Dermis microvascular lymphatic vessel endothelial cell (primary cell): ENCODE results near the gene KRT14. TPM values are rescaled to one million over a fixed set of nuclear protein-coding genes. Genes with fewer than 3 reads are reported as not detected.
"Not testable (repeated sequence)": the region's sequence is repeated elsewhere in the genome, so short reads cannot be mapped to it uniquely, and the experiment has no call there.

Source experiments
- DNase-seq, 2 donors: peaks; one replicate each; pipeline versions ENCODE4 v3.0.0 to v3.0.0-alpha.2; 2010; ENCODE audit warnings: low read depth in 2 of 2
- total RNA-seq: library from RNA; depleted of rRNA; stranded (reverse); fragments of >200 nt; gene quantifications from 2 replicates; pipeline ENCODE4 v1.2.1, GENCODE V29; 2014

KRT14 gene
- not detected in 2 replicates for total RNA-seq

- no peak for DNase-seq
Measured at GRCh38 chr17:41586863-41587495, at the start of gene KRT14. TSS of gene KRT14 (minus strand) at chr17:41586895. CDS start at chr17:41586834, 61 bp downstream.

GRCh38 chr17:41635121-41636097 is 48.7 kb upstream of the KRT14 start:
- no peak for DNase-seq

GRCh38 chr17:41634639-41635038 is 47.9 kb upstream of the KRT14 start:
- no peak for DNase-seq

DNA sequence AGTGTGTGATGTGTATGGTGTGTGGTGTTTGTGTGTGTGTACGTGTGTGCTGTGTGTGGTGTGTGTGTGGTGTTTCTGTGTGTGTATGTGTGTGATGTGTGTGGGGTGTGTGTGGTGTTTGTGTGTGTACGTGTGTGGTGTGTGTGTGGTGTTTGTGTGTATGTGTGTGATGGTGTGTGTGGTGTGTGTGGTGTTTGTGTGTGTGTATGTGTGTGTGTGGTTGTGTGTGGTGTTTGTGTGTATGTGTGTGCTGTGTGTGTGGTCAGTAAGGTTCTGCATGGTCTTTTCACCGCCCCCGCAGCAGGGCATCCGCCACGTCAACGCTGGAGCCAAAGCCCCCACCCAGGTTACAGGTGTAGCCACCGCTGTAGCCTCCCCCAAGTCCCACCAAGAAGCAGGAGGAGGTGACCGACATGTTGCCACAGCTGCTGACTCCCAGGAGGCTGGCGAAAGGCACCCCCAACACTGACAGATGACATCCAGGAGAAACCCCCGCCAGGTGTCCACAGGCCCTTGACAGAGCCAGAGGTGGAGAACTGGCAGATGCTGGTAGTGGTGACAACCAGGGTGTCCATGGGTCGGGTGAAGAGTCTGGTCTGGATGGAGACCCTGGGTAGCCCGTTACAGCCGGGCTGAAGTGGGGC is 47.0 kb upstream of the KRT14 start:
- DNase-seq: no peak

- no peak for DNase-seq
Measured at GRCh38 chr17:41632482-41633105, 45.9 kb upstream of the KRT14 start.

- no peak for DNase-seq
Measured at GRCh38 chr17:41631898-41632285, 45.2 kb upstream of the KRT14 start.

DNA sequence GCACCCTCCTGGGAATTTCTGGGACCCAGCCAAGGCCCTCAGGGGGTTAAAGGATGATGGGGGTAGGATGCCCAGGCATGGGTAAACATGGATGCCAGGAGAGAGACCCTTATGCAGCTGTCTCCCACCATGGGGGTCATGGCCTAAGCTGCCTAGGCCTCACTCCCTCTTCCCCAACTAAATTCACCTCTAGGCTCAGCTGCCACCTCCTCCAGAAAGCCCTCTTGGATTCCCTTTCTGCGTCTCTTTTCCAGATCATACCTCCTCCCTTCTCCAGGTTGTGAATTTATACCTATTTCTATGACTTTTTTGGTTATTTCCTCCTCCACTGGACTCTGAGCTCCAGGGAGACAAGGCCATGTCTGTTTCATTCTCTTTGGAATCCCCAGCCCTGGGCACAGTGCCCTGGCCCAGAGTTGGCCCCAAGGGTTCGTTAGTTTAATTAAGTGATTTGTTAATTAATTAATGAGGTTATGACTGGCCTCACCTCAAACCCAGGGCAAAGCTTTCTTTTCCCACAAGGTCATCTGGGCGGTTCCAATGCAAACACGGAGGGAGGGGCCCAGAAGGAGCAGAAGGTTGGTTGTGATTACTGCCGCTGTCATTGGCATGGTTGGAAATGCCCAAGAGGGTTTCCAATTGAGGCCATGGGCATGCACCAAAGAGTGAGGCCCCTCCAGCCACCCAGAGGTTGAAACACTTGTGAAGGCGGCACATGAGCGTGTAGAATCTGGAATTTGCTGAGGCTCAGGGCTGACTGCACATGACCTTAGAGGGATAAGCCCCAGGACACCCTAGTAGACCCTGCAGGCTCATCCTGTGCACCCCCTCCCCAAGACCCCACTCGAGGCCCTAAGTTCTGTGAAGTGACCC is 44.6 kb upstream of the KRT14 start:
- no peak for DNase-seq

- DNase-seq: no peak
Measured at GRCh38 chr17:41629826-41630670, 43.4 kb upstream of the KRT14 start.

DNA sequence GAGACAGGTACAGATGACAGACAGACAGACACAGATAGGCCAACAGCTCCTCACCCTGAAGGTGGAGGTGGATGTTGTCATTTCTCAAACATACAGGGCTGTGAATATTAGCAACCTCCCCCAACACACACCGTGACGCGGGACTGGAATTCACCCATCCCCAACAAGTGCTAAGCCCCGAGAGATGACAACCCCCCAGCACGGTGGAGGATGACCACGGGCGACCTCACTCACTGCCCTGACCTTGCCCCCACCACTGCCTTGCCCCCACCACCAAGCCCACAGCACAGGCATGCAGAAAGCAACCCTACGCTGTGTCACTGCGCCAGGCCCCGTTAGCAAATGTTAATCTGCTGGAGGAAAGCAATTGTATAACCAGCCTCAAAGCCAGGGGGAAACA is 42.6 kb upstream of the KRT14 start:
- no peak for DNase-seq

DNA sequence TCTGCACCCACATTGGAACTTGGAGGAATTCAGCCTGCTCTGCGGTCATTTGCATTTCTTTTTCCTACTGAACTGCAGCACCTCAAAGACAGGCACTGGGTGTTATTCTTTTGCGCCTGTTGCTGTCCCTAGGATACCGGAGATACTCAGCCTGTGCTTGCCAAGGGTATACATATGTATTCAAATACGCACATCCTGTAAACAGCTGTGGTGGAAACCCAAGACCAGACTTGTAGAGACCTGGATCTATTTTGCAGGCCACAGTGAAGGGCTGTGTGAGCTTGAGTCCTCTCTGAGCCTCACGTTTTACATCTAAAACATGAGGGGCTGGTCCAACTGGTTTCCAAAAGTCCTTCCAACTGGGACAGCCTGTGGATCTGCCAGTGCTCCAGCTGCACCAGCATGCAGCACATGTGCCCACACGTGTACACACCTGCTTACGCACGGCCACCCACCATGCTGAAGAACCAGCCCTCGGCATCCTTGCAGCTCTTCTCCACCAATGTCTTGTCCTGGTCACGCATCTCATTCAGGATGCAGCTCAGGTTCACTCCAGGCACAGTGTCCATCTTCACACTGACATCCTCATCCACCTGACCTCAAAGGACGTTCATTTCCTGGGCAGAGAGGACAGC is 42.0 kb upstream of the KRT14 start:
- DNase-seq: not testable (repeated sequence)

GRCh38 chr17:41628073-41628370 is 41.3 kb upstream of the KRT14 start:
- DNase-seq: not testable (repeated sequence)

DNA sequence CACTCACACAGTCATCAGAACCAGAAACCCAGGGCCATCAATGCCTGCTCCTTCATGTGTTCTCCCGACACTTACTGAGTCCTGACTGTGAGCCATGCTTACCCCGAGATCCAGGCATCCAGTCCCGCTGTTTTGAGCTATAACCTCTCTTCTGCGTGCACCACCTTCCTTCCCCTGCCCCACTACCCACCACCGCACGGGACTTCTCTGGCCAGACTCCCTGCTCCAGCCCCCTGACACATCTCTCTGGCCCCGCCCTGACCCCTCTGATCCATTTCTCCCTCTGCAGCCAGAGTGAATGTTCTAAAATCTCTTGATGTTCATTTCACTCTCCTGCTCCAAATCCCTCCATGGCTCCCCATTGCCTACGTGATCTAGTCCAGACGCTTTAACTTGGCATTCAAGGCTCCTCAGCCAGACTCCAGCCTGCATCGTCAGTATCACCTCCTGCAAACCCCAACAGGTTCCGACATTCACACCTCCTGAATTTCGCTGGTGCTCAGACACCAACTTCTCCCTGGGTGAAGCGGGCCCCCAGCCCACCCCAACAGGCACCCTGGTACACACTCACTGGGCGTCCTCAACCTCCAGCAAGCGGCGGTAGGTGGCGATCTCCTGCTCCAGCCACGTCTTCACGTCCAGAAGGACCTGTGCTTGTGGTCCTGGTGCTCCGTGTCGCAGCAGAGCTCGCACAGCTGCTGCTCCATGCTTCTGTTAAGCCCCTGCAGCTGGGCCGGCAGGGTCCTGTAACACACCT is 40.8 kb upstream of the KRT14 start:
- no peak for DNase-seq

GRCh38 chr17:41626914-41627295 is 40.2 kb upstream of the KRT14 start:
- not testable (repeated sequence) for DNase-seq

- not testable (repeated sequence) for DNase-seq
Measured at GRCh38 chr17:41626028-41626913, 39.6 kb upstream of the KRT14 start.

DNA sequence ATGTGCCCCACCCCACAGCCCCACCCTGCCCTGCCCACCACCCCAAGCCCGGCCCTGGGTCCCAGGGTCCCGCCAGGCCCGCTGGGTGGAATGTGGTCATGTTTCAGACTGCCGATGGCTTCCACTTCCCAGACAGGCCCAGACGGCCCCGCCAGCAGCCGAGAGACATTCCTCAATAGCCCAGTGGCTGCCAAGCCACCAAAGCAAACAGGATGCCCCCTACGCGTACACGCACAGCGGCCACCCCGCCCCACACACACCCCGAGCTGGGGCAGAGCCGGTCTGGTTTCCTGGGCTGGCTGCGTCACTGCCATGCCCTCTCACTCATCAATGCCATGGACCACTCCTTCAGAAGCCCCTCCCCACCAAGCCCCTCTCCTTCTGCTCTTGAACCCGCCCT is 38.9 kb upstream of the KRT14 start:
- DNase-seq: peak in 1 of 2 donors; percentile 12

DNA sequence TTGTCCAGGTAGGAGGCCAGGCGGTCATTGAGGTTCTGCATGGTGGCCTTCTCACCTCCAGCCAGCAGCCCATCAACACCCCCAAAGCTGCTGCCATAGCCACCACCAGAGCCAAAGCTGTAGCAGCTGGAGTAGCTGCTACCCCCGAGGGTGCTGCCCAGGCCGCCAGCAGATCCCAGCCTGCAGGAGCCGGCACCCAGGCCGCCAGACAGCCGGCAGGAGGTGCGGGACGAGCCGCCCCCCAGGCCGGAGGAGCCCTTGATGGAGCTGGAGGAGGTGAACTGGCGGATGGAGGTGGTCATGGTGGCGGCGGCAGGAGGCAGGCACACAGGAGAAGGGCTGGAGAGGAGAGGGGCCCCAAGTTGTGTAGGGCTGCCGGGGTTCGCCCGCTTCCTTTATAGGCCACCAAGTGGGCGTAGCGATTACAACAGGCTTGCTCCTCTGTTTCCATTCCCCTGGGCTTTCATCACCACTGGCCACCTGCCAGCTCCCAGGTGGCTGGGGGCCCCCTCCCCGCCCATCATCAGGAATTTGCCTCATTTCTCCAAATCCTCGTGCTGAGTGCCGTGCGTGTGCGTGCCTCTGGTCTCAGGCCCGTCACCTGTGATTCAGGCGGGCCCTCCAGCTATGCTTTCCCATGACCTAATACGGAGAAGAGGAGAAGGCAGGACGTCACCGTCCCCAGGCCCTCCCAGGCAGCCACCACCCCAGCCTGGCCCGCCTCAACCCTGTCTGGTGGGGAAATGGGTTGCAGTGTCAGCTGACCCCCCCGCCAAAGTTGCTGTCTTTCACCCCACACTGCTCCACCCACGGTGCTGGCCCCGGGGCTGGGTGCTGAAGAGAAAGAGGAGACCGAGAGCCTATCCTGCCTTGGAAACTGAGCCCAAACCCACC is 37.8 kb upstream of the KRT14 start, which contains the start of gene KRT17:
KRT17 (minus strand) TSS at position 368 of the 894 bp plus-strand sequence; CDS start at position 302, 66 bp downstream.
- DNase-seq: no peak
